Measurements from ENCODE around the gene NFIA. TPM values are rescaled to one million over a fixed set of nuclear protein-coding genes. Genes with fewer than 3 reads are reported as not detected.

The NFIA gene
- total RNA-seq, 1 experiment from 2014 or later, result 12.7 TPM

DNA sequence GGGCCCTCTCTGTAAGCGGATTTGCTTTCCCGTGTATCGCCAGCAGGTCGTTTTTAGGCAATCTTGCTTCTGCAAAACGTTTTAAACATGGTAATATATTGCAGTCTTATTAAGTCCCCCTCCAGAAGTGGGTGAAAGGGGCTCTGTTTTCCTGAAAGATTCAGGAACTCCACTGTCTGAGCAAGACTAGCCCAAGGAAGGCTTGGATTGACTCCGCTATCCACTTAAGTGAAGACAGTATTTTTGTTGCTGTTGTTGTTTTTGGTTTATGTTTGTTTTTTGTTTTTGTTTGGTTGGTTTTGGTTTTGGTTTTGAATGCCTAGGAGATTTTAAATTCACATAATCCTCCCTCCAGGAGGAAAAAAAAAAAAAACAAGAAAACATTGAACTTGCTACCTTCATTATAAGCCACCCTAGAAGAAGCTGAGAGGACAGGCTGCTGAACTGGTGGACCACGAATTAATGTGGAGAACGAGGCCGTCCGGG lies 29.1 kb upstream of the NFIA start:
- Histone ChIP-seq H3F3A (ENCODE audit: low read length, unreplicated experiment) (no peaks in the 10 kb centered on the region), H3K4me2 (ENCODE audit: low read length) (no peak overlapping the region), H3K9me2 (replicated peaks; ENCODE audit: low read length) (no peaks in the 10 kb centered on the region), H3K27me3 (ENCODE audit: low read length) (no peaks in the 10 kb centered on the region), H3K79me2 (ENCODE audit: low read length) (no peaks in the 10 kb centered on the region), H3K9me3 (ENCODE audit: low read length) (no peaks in the 10 kb centered on the region), H3K36me3 (ENCODE audit: low read depth, low read length) (no peaks in the 10 kb centered on the region), H3K9ac (ENCODE audit: low read length) (no peak overlapping the region), H3K4me3 (ENCODE audit: low read length) (no peak overlapping the region), H3K27ac (ENCODE audit: low read length) (no peak overlapping the region), H2AFZ (ENCODE audit: low read length) (no peak overlapping the region), H3K4me1 (ENCODE audit: insufficient read depth, low read length) (peaks cover 13% of the 10 kb centered on the region), H4K20me1 (ENCODE audit: low read length) (no peaks in the 10 kb centered on the region)
- CTCF ChIA-PET, result no interaction called here
- POLR2A ChIA-PET (ENCODE audit: unreplicated experiment), result no interaction called here
- intact Hi-C loops (cut with micrococcal nuclease), result loop anchor here (10.0 kb wide), 2 partner anchors 532 to 802 kb away; no protein-coding TSS in a partner anchor
- DNase-seq (no peak), ATAC-seq (no peak)
- no peak for TF ChIP-seq EZH2 (IDR thresholded peaks at IDR 0.05; ENCODE audit: low read length, unreplicated experiment)
- no peak for TF ChIP-seq EZH2phosphoT487 (IDR thresholded peaks at IDR 0.05; ENCODE audit: borderline replicate concordance, low read length)
- TF ChIP-seq, protein P1, sequence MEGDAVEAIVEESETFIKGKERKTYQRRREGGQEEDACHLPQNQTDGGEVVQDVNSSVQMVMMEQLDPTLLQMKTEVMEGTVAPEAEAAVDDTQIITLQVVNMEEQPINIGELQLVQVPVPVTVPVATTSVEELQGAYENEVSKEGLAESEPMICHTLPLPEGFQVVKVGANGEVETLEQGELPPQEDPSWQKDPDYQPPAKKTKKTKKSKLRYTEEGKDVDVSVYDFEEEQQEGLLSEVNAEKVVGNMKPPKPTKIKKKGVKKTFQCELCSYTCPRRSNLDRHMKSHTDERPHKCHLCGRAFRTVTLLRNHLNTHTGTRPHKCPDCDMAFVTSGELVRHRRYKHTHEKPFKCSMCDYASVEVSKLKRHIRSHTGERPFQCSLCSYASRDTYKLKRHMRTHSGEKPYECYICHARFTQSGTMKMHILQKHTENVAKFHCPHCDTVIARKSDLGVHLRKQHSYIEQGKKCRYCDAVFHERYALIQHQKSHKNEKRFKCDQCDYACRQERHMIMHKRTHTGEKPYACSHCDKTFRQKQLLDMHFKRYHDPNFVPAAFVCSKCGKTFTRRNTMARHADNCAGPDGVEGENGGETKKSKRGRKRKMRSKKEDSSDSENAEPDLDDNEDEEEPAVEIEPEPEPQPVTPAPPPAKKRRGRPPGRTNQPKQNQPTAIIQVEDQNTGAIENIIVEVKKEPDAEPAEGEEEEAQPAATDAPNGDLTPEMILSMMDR (conservative IDR thresholded peaks at IDR 0.05; ENCODE audit: low read depth, low read length), result no peak
- no TSS peak for BruUV-seq (replicated peaks)

DNA sequence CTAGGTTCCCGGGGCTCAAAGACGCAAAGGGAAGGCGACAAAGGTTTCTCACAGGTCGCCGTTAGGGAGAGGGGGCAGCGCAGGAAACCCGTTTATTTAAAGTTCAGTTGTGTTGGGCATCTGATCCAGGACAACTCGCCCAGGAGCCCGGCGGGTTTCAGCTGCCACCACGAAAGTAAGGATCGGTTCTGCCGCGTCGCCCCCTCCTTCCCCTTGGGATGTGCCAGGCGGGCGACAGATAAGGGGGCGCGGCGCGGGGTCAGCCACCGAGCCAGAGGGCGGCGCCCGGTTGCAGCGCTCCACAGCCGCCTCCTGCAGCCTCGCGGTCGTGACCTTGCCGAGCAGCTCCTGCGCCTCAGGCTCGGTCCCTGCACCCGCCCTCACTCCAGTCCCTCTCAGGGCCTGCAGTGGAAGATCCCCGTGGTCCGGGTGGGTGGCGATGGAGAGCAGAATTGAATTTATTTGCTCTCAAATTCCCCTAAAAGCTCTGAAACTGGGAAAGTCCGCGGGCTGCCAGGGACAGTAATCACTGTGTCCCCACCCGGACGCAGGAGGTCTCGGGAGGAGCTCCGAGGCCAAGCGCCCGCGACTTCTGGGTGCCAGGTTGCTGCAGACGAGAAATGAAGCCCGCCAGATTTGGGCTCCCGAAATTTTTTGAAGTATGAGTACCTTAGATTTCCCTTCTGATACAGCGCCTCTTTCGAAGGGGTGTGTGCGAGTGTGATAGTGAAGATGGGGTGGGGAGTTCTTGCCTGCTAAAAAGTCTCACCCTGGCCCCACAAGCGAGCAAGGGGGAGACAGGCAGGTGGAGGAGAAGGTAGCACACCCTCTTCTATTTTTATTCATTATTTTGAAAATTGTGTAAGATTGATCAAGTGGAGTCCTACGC lies 28.4 kb upstream of the NFIA start:
- ATAC-seq (no peak), DNase-seq (no peak)
- H3K4me1 ChIP-seq (ENCODE audit: insufficient read depth, low read length), result peaks cover 17% of the 10 kb centered on the region
- no peak overlapping the region for H3K9ac ChIP-seq (ENCODE audit: low read length)
- BruUV-seq (replicated peaks), result no TSS peak
- no peak overlapping the region for H3K4me3 ChIP-seq (ENCODE audit: low read length)
- no peaks in the 10 kb centered on the region for H3K79me2 ChIP-seq (ENCODE audit: low read length)
- H3K36me3 ChIP-seq (ENCODE audit: low read depth, low read length), result no peaks in the 10 kb centered on the region
- H3K9me3 ChIP-seq (ENCODE audit: low read length), result no peaks in the 10 kb centered on the region
- H4K20me1 ChIP-seq (ENCODE audit: low read length), result no peaks in the 10 kb centered on the region
- ChIA-PET CTCF (no interaction called here), POLR2A (ENCODE audit: unreplicated experiment) (no interaction called here)
- TF ChIP-seq, protein P1 (conservative IDR thresholded peaks at IDR 0.05; ENCODE audit: low read depth, low read length), result no peak
- TF ChIP-seq EZH2phosphoT487 (IDR thresholded peaks at IDR 0.05; ENCODE audit: borderline replicate concordance, low read length), result no peak
- TF ChIP-seq EZH2 (IDR thresholded peaks at IDR 0.05; ENCODE audit: low read length, unreplicated experiment), result no peak
- H3K9me2 ChIP-seq (replicated peaks; ENCODE audit: low read length), result no peaks in the 10 kb centered on the region
- H3K27me3 ChIP-seq (ENCODE audit: low read length), result no peaks in the 10 kb centered on the region
- intact Hi-C loops (cut with micrococcal nuclease), result loop anchor here (10.0 kb wide), 2 partner anchors 531 to 801 kb away; no protein-coding TSS in a partner anchor
- no peak overlapping the region for H3K27ac ChIP-seq (ENCODE audit: low read length)
- no peak overlapping the region for H3K4me2 ChIP-seq (ENCODE audit: low read length)
- H2AFZ ChIP-seq (ENCODE audit: low read length), result no peak overlapping the region
- no peaks in the 10 kb centered on the region for H3F3A ChIP-seq (ENCODE audit: low read length, unreplicated experiment)

DNA sequence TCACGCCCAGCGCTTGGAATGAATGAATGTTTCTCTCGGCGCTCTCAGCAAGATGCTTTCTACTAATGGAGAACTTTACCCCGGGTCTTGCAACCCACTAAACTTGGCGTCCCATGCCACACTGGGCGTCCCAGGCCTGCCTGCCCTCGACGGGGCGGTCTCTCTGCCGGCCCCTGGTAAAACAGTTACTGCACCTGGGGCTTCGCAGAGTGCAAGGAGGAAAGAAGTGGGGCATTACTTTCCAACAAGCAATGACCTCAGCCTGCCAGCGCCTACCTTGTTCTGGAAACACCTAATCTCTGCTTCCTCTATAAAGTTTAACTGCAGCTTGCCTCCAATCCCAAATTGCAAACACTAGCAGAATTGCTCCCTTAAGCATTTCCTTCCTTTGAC lies 27.8 kb upstream of the NFIA start:
- no TSS peak for BruUV-seq (replicated peaks)
- H3K4me2 ChIP-seq (ENCODE audit: low read length), result no peak overlapping the region
- no peaks in the 10 kb centered on the region for H3K9me3 ChIP-seq (ENCODE audit: low read length)
- ChIA-PET POLR2A (ENCODE audit: unreplicated experiment) (interaction anchor here (0.6 kb wide), 1 partner anchor 22 kb away, joined by 30 read pairs; no protein-coding TSS in a partner anchor), CTCF (no interaction called here)
- H2AFZ ChIP-seq (ENCODE audit: low read length), result no peak overlapping the region
- H3K9ac ChIP-seq (ENCODE audit: low read length), result no peak overlapping the region
- H3K4me1 ChIP-seq (ENCODE audit: insufficient read depth, low read length), result peaks cover 15% of the 10 kb centered on the region
- H3K79me2 ChIP-seq (ENCODE audit: low read length), result no peaks in the 10 kb centered on the region
- H3K9me2 ChIP-seq (replicated peaks; ENCODE audit: low read length), result no peaks in the 10 kb centered on the region
- intact Hi-C loops (cut with micrococcal nuclease), result loop anchor here (10.0 kb wide), 2 partner anchors 530 to 800 kb away; no protein-coding TSS in a partner anchor
- H4K20me1 ChIP-seq (ENCODE audit: low read length), result no peaks in the 10 kb centered on the region
- TF ChIP-seq EZH2phosphoT487 (IDR thresholded peaks at IDR 0.05; ENCODE audit: borderline replicate concordance, low read length), result no peak
- TF ChIP-seq, protein P1 (conservative IDR thresholded peaks at IDR 0.05; ENCODE audit: low read depth, low read length), result no peak
- TF ChIP-seq EZH2 (IDR thresholded peaks at IDR 0.05; ENCODE audit: low read length, unreplicated experiment), result no peak
- no peak for ATAC-seq
- no peaks in the 10 kb centered on the region for H3K27me3 ChIP-seq (ENCODE audit: low read length)
- H3K4me3 ChIP-seq (ENCODE audit: low read length), result no peak overlapping the region
- DNase-seq, result no peak
- no peak overlapping the region for H3K27ac ChIP-seq (ENCODE audit: low read length)
- no peaks in the 10 kb centered on the region for H3F3A ChIP-seq (ENCODE audit: low read length, unreplicated experiment)
- no peaks in the 10 kb centered on the region for H3K36me3 ChIP-seq (ENCODE audit: low read depth, low read length)

All from PC-3 (cell line).